ENCODE data around the gene BCAN.

The BCAN gene

GRCh38 chr1:156616463-156616862 is 25.5 kb upstream of the BCAN start:
- H3K27ac ChIP-seq: peak overlapping the region; percentile 97
- H3K36me3 ChIP-seq (ENCODE audit: control insufficient read depth, insufficient read depth, low read length): no peaks in the 10 kb centered on the region
- peaks cover 13% of the 10 kb centered on the region for H3K4me1 ChIP-seq
- no peaks in the 10 kb centered on the region for H3K27me3 ChIP-seq (ENCODE audit: control insufficient read depth, insufficient read depth, low read length)
- H3K9me3 ChIP-seq (ENCODE audit: control insufficient read depth, low read length): no peaks in the 10 kb centered on the region
- no peaks in the 10 kb centered on the region for H3K79me2 ChIP-seq
- peak overlapping the region; percentile 75 for H2AFZ ChIP-seq
- peak overlapping the region; percentile 58 for H3K4me2 ChIP-seq (ENCODE audit: low read length)
- TF ChIP-seq CTCF (IDR thresholded peaks at IDR 0.05): no peak
- no peak overlapping the region for H3K9ac ChIP-seq
- H3K4me3 ChIP-seq (ENCODE audit: low read depth, low read length): peak overlapping the region; percentile 43

- Histone ChIP-seq H3K27me3 (ENCODE audit: control insufficient read depth, insufficient read depth, low read length) (no peaks in the 10 kb centered on the region), H3K4me2 (ENCODE audit: low read length) (no peak within 1 kb of the TSS), H3K4me3 (ENCODE audit: low read depth, low read length) (no peak within 1 kb of the TSS), H3K36me3 (ENCODE audit: control insufficient read depth, insufficient read depth, low read length) (no peaks in the 10 kb centered on the region), H3K79me2 (no peaks in the 10 kb centered on the region), H2AFZ (peak within 1 kb of the TSS; percentile 60), H3K9me3 (ENCODE audit: control insufficient read depth, low read length) (no peaks in the 10 kb centered on the region), H3K27ac (peak within 1 kb of the TSS; percentile 41), H3K9ac (no peak within 1 kb of the TSS), H3K4me1 (peaks cover 17% of the 10 kb centered on the region)
- peak; percentile 20 for TF ChIP-seq CTCF (IDR thresholded peaks at IDR 0.05)
These were observed 22.9 kb upstream of the BCAN start, which contains the start of gene HAPLN2 for GRCh38 chr1:156618853-156619581. HAPLN2 (plus strand) TSS chr1:156619415; CDS start chr1:156623491, 4,076 bp downstream.

DNA sequence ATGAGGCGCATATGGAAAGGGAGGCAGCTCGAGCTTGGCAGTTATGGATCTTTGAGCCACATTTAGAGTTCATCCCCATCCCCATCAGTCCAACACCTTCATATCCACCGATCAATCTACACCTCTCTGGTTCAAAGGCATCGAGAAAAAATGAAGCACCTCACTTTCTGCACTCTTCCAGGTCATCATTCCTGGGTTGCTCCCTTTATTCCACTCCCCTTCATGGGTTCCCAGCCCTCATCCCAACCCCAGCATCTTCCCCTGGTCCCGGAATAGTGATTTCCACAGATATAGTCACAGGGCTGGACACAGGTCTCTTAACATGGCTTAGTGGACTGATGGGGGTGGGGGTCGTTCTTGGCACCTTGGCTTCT is 22.3 kb upstream of the BCAN start:
- no peaks in the 10 kb centered on the region for H3K27me3 ChIP-seq (ENCODE audit: control insufficient read depth, insufficient read depth, low read length)
- TF ChIP-seq CTCF (IDR thresholded peaks at IDR 0.05): no peak
- H3K4me2 ChIP-seq (ENCODE audit: low read length): no peak overlapping the region
- H3K36me3 ChIP-seq (ENCODE audit: control insufficient read depth, insufficient read depth, low read length): no peaks in the 10 kb centered on the region
- H2AFZ ChIP-seq: no peak overlapping the region
- peak overlapping the region; percentile 41 for H3K27ac ChIP-seq
- no peaks in the 10 kb centered on the region for H3K79me2 ChIP-seq
- H3K9ac ChIP-seq: no peak overlapping the region
- peaks cover 17% of the 10 kb centered on the region for H3K4me1 ChIP-seq
- H3K4me3 ChIP-seq (ENCODE audit: low read depth, low read length): no peak overlapping the region
- H3K9me3 ChIP-seq (ENCODE audit: control insufficient read depth, low read length): no peaks in the 10 kb centered on the region

GRCh38 chr1:156622581-156623297 is 19.2 kb upstream of the BCAN start:
- peaks cover 4% of the 10 kb centered on the region for H3K27me3 ChIP-seq (ENCODE audit: control insufficient read depth, insufficient read depth, low read length)

More at GRCh38 chr1:156622581-156623297, 19.2 kb upstream of the BCAN start:
- no peak overlapping the region for H3K4me3 ChIP-seq (ENCODE audit: low read depth, low read length)
- no peaks in the 10 kb centered on the region for H3K79me2 ChIP-seq
- no peak overlapping the region for H3K27ac ChIP-seq
- H3K4me1 ChIP-seq: peaks cover 13% of the 10 kb centered on the region
- TF ChIP-seq CTCF (IDR thresholded peaks at IDR 0.05): no peak
- no peak overlapping the region for H2AFZ ChIP-seq
- H3K4me2 ChIP-seq (ENCODE audit: low read length): no peak overlapping the region
- H3K9ac ChIP-seq: no peak overlapping the region
- H3K36me3 ChIP-seq (ENCODE audit: control insufficient read depth, insufficient read depth, low read length): no peaks in the 10 kb centered on the region
- H3K9me3 ChIP-seq (ENCODE audit: control insufficient read depth, low read length): no peaks in the 10 kb centered on the region

Data from parathyroid adenoma (tissue), 2 donors.